Body of pancreas (tissue), 4 donors: ENCODE results near the gene PML. TPM values are rescaled to one million over a fixed set of nuclear protein-coding genes. Genes with fewer than 3 reads are reported as not detected.

Experiments
- ATAC-seq: fragments of 150-250 bp; one replicate; pipeline ENCODE4 v1.9.1; 2016
- DNase-seq, 4 donors: peaks; one replicate each; pipeline ENCODE4 v3.0.0-alpha.2; 2019
- H3K27ac ChIP-seq, 4 donors: fragments of 200-600 bp; sonication (generic); 1 replicate in 3 of 4; 2 replicates in 1 of 4; pipeline versions ENCODE4 v1.5.1 to v1.6.1; 2016 to 2019; ENCODE audit warnings: mild to moderate bottlenecking in 1 of 4, mixed read lengths in 1 of 4, moderate library complexity in 1 of 4
- H3K27me3 ChIP-seq, 2 donors: fragments of 200-600 bp; sonication (generic); one replicate each; pipeline ENCODE4 v1.6.0; 2016; ENCODE audit warnings: mild to moderate bottlenecking in 1 of 2
- H3K36me3 ChIP-seq, 2 donors: fragments of 200-600 bp; sonication (generic); replicated peaks in 1 of 2; 2 replicates each; pipeline ENCODE4 v1.5.1; 2016; ENCODE audit warnings: low read depth in 2 of 2; ENCODE audit not compliant: insufficient read depth in 1 of 2
- H3K4me1 ChIP-seq: fragments of 200-600 bp; sonication (generic); one replicate; pipeline ENCODE4 v1.6.0; 2016
- H3K4me3 ChIP-seq, 2 donors: fragments of 200-600 bp; sonication (generic); 1 replicate in 1 of 2; 2 replicates in 1 of 2; pipeline ENCODE4 v1.5.1; 2016 to 2019
- H3K9me3 ChIP-seq, 3 donors: fragments of 200-600 bp; sonication (generic); 1 replicate in 2 of 3; 2 replicates in 1 of 3; pipeline ENCODE4 v1.5.1; 2016
- POLR2A ChIP-seq, 3 donors: fragments of 450-650 bp; IDR thresholded peaks; one replicate each; pipeline ENCODE4 v1.6.1; 2016; ENCODE audit warnings: antibody characterized with exemption in 3 of 3, mild to moderate bottlenecking in 2 of 3
- WGBS, 2 donors: methylation state at CpG; one replicate each; pipeline ENCODE4 v1.1.5; 2017; 5-methylcytosine and 5-hydroxymethylcytosine counted together
- intact Hi-C: fragments of 100-400 bp; cut with DNase I; formaldehyde crosslinking; loops from one replicate; pipeline ENCODE4 v1.15.1; 2023
- total RNA-seq, 2 donors: library from RNA; depleted of rRNA; stranded (reverse); fragments of >200 nt; gene quantifications; one replicate each; pipeline ENCODE4 v1.1.0, GENCODE V29; 2016
- TF ChIP-seq, protein P1 (sequence below), 7 experiments: fragments of 450-650 bp in 4 of 7; fragments of 200-600 bp in 3 of 7; sonication (generic) in 3 of 7; IDR thresholded peaks; one replicate each; pipeline ENCODE4 v1.5.1; 2016 to 2019; ENCODE audit warnings: antibody characterized with exemption in 7 of 7

Gene PML
- total RNA-seq, 2 donors from 2014 or later: 27.8 to 38.2 TPM

DNA sequence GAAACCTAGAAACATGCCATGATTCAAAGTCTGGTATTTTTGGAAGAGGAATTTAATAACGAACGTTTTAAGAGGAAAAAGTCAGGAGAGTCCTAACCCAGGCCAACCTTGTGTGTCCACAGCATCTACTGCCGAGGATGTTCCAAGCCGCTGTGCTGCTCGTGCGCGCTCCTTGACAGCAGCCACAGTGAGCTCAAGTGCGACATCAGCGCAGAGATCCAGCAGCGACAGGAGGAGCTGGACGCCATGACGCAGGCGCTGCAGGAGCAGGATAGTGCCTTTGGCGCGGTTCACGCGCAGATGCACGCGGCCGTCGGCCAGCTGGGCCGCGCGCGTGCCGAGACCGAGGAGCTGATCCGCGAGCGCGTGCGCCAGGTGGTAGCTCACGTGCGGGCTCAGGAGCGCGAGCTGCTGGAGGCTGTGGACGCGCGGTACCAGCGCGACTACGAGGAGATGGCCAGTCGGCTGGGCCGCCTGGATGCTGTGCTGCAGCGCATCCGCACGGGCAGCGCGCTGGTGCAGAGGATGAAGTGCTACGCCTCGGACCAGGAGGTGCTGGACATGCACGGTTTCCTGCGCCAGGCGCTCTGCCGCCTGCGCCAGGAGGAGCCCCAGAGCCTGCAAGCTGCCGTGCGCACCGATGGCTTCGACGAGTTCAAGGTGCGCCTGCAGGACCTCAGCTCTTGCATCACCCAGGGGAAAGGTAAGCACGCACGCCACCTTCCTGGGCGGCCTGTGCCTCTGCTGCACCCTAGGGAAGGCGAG lies 28.4 kb downstream of the PML start:
- ATAC-seq: no peak
- no peak overlapping the region for H3K4me3 ChIP-seq
- 94 to 95% methylated on average over 37 to 66 of the region's 66 CpGs for WGBS, 2 donors
- H3K27ac ChIP-seq: no peak overlapping the region
- DNase-seq: no peak
- no peaks in the 10 kb centered on the region for H3K27me3 ChIP-seq
- H3K36me3 ChIP-seq: peaks cover 6 to 9% of the 10 kb centered on the region in 2 donors
- no peaks in the 10 kb centered on the region for H3K9me3 ChIP-seq
- intact Hi-C loops: no loop called here
- H3K4me1 ChIP-seq: peaks cover 3% of the 10 kb centered on the region
- TF ChIP-seq, protein P1, sequence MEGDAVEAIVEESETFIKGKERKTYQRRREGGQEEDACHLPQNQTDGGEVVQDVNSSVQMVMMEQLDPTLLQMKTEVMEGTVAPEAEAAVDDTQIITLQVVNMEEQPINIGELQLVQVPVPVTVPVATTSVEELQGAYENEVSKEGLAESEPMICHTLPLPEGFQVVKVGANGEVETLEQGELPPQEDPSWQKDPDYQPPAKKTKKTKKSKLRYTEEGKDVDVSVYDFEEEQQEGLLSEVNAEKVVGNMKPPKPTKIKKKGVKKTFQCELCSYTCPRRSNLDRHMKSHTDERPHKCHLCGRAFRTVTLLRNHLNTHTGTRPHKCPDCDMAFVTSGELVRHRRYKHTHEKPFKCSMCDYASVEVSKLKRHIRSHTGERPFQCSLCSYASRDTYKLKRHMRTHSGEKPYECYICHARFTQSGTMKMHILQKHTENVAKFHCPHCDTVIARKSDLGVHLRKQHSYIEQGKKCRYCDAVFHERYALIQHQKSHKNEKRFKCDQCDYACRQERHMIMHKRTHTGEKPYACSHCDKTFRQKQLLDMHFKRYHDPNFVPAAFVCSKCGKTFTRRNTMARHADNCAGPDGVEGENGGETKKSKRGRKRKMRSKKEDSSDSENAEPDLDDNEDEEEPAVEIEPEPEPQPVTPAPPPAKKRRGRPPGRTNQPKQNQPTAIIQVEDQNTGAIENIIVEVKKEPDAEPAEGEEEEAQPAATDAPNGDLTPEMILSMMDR (IDR thresholded peaks at IDR 0.05): no peak
- TF ChIP-seq POLR2A (IDR thresholded peaks at IDR 0.05): no peak

DNA sequence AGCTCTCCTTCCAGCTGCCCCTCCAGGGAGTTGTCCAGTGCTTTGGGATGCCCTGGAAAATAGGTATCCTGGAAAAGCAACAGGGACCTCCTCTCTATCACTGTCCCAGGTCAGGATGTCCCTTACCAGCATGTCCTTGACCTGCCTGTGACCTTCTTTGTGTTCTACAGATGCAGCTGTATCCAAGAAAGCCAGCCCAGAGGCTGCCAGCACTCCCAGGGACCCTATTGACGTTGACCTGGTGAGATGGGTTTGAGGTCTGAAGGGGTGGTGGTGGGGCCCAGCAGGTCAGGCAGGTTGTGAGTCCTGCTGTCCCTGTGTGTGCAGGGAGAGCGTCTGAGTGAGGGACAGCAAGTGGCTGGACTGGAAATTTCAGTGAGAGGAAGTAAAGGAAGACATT lies 30.2 kb downstream of the PML start:
- Histone ChIP-seq H3K4me1 (peaks cover 3% of the 10 kb centered on the region), H3K27me3 (no peaks in the 10 kb centered on the region), H3K27ac (peak overlapping the region in 1 of 4 donors; percentile 5), H3K9me3 (no peaks in the 10 kb centered on the region), H3K4me3 (no peak overlapping the region), H3K36me3 (peaks cover 6 to 9% of the 10 kb centered on the region in 2 donors)
- WGBS, 2 donors: 75 to 83% methylated on average over 2 of the region's 2 CpGs
- intact Hi-C loops: no loop called here
- TF ChIP-seq, protein P1 (IDR thresholded peaks at IDR 0.05): no peak
- no peak for TF ChIP-seq POLR2A (IDR thresholded peaks at IDR 0.05)
- DNase-seq (no peak), ATAC-seq (no peak)

DNA sequence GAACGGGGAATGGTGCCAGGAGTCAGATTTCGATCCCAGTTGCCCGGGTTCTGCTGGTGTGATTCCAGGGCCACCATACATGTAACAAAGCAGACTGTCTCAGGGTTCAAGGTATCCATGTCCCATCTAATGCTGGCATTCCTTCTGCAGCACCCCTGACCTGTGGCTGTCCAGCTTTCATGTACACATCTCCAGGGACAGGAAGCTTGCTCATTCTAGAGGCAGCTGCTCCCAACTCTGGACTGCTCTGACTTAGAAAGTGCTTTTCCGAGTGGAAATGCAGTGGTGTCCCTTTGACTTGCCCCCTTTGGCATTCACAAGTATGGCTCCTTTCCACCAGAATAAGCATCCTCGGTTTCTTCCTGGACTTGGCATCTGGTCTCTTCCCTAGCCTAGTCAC lies 30.9 kb downstream of the PML start:
- H3K9me3 ChIP-seq: no peaks in the 10 kb centered on the region
- peaks cover 3% of the 10 kb centered on the region for H3K4me1 ChIP-seq
- DNase-seq (no peak), ATAC-seq (no peak)
- intact Hi-C loops: no loop called here
- H3K27me3 ChIP-seq: no peaks in the 10 kb centered on the region
- H3K4me3 ChIP-seq: no peak overlapping the region
- TF ChIP-seq, protein P1 (IDR thresholded peaks at IDR 0.05): no peak
- 71 to 72% methylated on average over 4 to 5 of the region's 5 CpGs for WGBS, 2 donors
- peaks cover 6 to 9% of the 10 kb centered on the region in 2 donors for H3K36me3 ChIP-seq
- peak overlapping the region in 1 of 4 donors; percentile 5 for H3K27ac ChIP-seq

DNA sequence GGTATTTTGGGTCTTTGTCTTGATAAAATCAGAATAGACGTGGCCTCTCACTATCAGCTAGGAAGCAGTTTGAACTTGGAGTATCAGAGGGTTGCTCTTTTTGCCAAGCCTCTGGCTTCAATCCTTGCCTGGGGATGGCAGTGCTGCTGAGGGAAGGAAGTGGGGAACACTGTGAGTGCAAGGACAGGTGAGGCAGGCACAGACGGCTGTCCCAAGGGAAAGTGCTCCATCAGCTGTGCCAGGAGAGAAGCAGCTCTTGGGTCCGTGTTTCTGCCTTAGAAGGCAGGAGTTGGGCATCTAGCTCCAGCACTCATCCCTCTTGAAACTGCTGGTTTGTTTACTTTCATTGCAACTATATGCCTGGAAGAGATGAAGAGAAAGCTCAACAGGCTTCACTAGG lies 33.2 kb downstream of the PML start:
- no peaks in the 10 kb centered on the region for H3K9me3 ChIP-seq
- ATAC-seq (no peak), DNase-seq (no peak)
- peaks cover 6 to 8% of the 10 kb centered on the region in 2 donors for H3K36me3 ChIP-seq
- no peak for TF ChIP-seq POLR2A (IDR thresholded peaks at IDR 0.05)
- TF ChIP-seq, protein P1 (IDR thresholded peaks at IDR 0.05): no peak
- peaks cover 3% of the 10 kb centered on the region for H3K4me1 ChIP-seq
- WGBS, 2 donors: 49 to 59% methylated on average over 3 of the region's 3 CpGs
- no peak overlapping the region for H3K27ac ChIP-seq
- no peak overlapping the region for H3K4me3 ChIP-seq
- intact Hi-C loops: no loop called here
- no peaks in the 10 kb centered on the region for H3K27me3 ChIP-seq

DNA sequence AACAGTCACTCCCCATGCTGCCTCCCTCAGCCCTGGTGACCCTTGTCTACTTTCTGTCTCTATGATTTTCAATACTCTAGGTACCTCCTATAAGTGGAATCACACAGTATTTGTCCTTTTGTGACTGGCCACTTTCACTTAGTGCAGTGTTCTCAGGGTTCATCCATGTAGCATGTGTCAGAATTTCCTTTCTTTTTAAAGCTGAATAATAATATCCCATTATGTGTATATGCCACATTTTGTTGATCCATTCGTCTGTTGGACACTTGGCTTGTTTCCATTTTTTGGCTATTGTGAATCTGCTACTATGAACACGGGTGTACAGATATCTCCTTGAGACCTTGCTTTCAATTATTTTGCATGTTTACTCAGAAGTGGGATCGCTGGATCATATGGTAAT lies 34.1 kb downstream of the PML start:
- Histone ChIP-seq H3K27ac (no peak overlapping the region), H3K27me3 (no peaks in the 10 kb centered on the region), H3K4me3 (no peak overlapping the region), H3K9me3 (no peaks in the 10 kb centered on the region), H3K36me3 (peaks cover 0 to 7% of the 10 kb centered on the region in 2 donors), H3K4me1 (peaks cover 3% of the 10 kb centered on the region)
- WGBS, 2 donors: 56 to 66% methylated on average over 3 of the region's 3 CpGs
- no peak for TF ChIP-seq POLR2A (IDR thresholded peaks at IDR 0.05)
- TF ChIP-seq, protein P1 (IDR thresholded peaks at IDR 0.05): no peak
- ATAC-seq (no peak), DNase-seq (no peak)
- intact Hi-C loops: no loop called here
